Adrenal gland (tissue), 12 donors: ENCODE data around the gene COL23A1. TPM values are rescaled to one million over a fixed set of nuclear protein-coding genes. Genes with fewer than 3 reads are reported as not detected.

ENCODE experiments used
- DNase-seq, 7 donors: peaks; one replicate each; pipeline ENCODE4 v3.0.0-alpha.2; 2019 to 2020
- H3K27ac ChIP-seq, 5 donors: fragments of 200-600 bp; sonication (generic) in 4 of 5; 1 replicate in 3 of 5; 2 replicates in 2 of 5; pipeline versions ENCODE4 v1.5.1 to v1.8.0; 2016 to 2020; ENCODE audit warnings: mild to moderate bottlenecking in 1 of 5
- H3K27me3 ChIP-seq: fragments of 200-600 bp; 2 replicates; pipeline ENCODE4 v1.8.0; 2021
- H3K36me3 ChIP-seq, 2 donors: fragments of 200-600 bp; replicated peaks in 1 of 2; 1 replicate in 1 of 2; 2 replicates in 1 of 2; pipeline versions ENCODE4 v1.5.1 to v1.8.0; 2018 to 2022
- H3K4me1 ChIP-seq, 2 donors: fragments of 200-600 bp; replicated peaks in 1 of 2; 1 replicate in 1 of 2; 2 replicates in 1 of 2; pipeline versions ENCODE4 v1.5.1 to v1.8.0; 2018 to 2021
- H3K4me3 ChIP-seq, 4 donors: fragments of 200-600 bp; sonication (generic) in 3 of 4; one replicate each; pipeline ENCODE4 v1.5.1; 2016 to 2018
- H3K9me3 ChIP-seq, 3 donors: fragments of 200-600 bp; sonication (generic) in 1 of 3; replicated peaks in 1 of 3; 1 replicate in 2 of 3; 2 replicates in 1 of 3; pipeline versions ENCODE4 v1.5.1 to v1.8.0; 2016 to 2021
- CTCF ChIP-seq, 6 experiments: fragments of 450-650 bp in 4 of 6; fragments of 200-600 bp in 2 of 6; sonication (generic) in 1 of 6; IDR thresholded peaks; 1 replicate in 5 of 6; 2 replicates in 1 of 6; pipeline versions ENCODE4 v1.5.1 to v1.8.0; 2016 to 2021; ENCODE audit warnings: antibody characterized with exemption in 6 of 6, mild to moderate bottlenecking in 2 of 6, moderate library complexity in 1 of 6
- POLR2A ChIP-seq, 2 donors: fragments of 450-650 bp; IDR thresholded peaks; one replicate each; pipeline ENCODE4 v1.6.1; 2017; ENCODE audit warnings: antibody characterized with exemption in 2 of 2, mild to moderate bottlenecking in 2 of 2, moderate library complexity in 1 of 2
- WGBS, 4 donors: extraction: QIAGEN DNeasy Blood & Tissue Kit in 2 of 4; methylation state at CpG; one replicate each; pipeline versions ENCODE4 v1.1.5 to v1.1.7; 2013 to 2017; 5-methylcytosine and 5-hydroxymethylcytosine counted together
- intact Hi-C, 2 donors: fragments of 100-400 bp; cut with DNase I; formaldehyde crosslinking; loops; one replicate each; pipeline versions ENCODE4 v1.14.1 to v1.15.0; 2022 to 2023
- polyA plus RNA-seq, 3 donors: library from polyadenylated mRNA; stranded (reverse); fragments of 200-250 nt in 2 of 3; fragments of 350-450 nt in 1 of 3; fragmentation: Illumina TruSeq in 1 of 3; extraction: RNeasy Lipid Tissue Mini Kit (QIAGEN cat#74804) in 1 of 3; gene quantifications; one replicate each; pipeline ENCODE4 v1.2.3, GENCODE V29; 2013 to 2014
- total RNA-seq, 9 donors: library from RNA; depleted of rRNA in 4 of 9; stranded (reverse); fragments of >200 nt in 4 of 9; fragments of 120-200 nt in 1 of 9; fragmentation: NEBNext Ultra II Directional in 1 of 9; extraction: Animal tissue kit (Norgen Biotek cat#: 25700) in 1 of 9; gene quantifications; one replicate each; pipeline versions ENCODE4 v1.1.0 to v1.2.4, GENCODE V29; 2013 to 2023
- donor health status: healthy with polysubstance abuse.
- donor health status: Bipolar disorder and iron deficiency.
- donor health status: DM: yes; HTN: yes; CAD: no.
- donor health status: DM: no; HTN: no; CAD: no.
- donor health status: DM: no; HTN: no; CAD: no.
- donor health status: DM: yes; HTN: yes; CAD: no.

The COL23A1 gene
- total and polyA plus RNA-seq, 12 donors: 0.09 to 4.4 (median 0.88) TPM

GRCh38 chr5:178425621-178426068 is 164.5 kb downstream of the COL23A1 start:
- Histone ChIP-seq H3K4me3 (no peak overlapping the region), H3K27ac (no peak overlapping the region), H3K9me3 (no peaks in the 10 kb centered on the region), H3K4me1 (no peaks in the 10 kb centered on the region), H3K27me3 (no peaks in the 10 kb centered on the region), H3K36me3 (no peaks in the 10 kb centered on the region)
- WGBS, 4 donors: 88 to 94% (median 91%) methylated on average over 8 to 12 of the region's 12 CpGs
- no peak for TF ChIP-seq POLR2A (IDR thresholded peaks at IDR 0.05)
- no peak for TF ChIP-seq CTCF (IDR thresholded peaks at IDR 0.05)
- intact Hi-C loops: no loop called here
- DNase-seq: peak in 1 of 7 donors; percentile 18

GRCh38 chr5:178424810-178425177 is 165.4 kb downstream of the COL23A1 start:
- intact Hi-C loops: no loop called here
- no peaks in the 10 kb centered on the region for H3K9me3 ChIP-seq
- no peak overlapping the region for H3K27ac ChIP-seq
- no peaks in the 10 kb centered on the region for H3K36me3 ChIP-seq
- TF ChIP-seq CTCF (IDR thresholded peaks at IDR 0.05): no peak
- no peak for TF ChIP-seq POLR2A (IDR thresholded peaks at IDR 0.05)
- no peak overlapping the region for H3K4me3 ChIP-seq
- peak in 1 of 7 donors; percentile 27 for DNase-seq
- H3K27me3 ChIP-seq: no peaks in the 10 kb centered on the region
- no peaks in the 10 kb centered on the region for H3K4me1 ChIP-seq
- 86 to 94% (median 91%) methylated on average over 6 to 10 of the region's 10 CpGs for WGBS, 4 donors

- Histone ChIP-seq H3K27ac (no peak overlapping the region), H3K4me1 (no peaks in the 10 kb centered on the region), H3K4me3 (no peak overlapping the region), H3K27me3 (no peaks in the 10 kb centered on the region), H3K9me3 (no peaks in the 10 kb centered on the region), H3K36me3 (no peaks in the 10 kb centered on the region)
- intact Hi-C loops: no loop called here
- DNase-seq: peak in 1 of 7 donors; percentile 9
- 81 to 88% (median 85%) methylated on average over 10 to 17 of the region's 17 CpGs for WGBS, 4 donors
- no peak for TF ChIP-seq CTCF (IDR thresholded peaks at IDR 0.05)
- no peak for TF ChIP-seq POLR2A (IDR thresholded peaks at IDR 0.05)
Measured at GRCh38 chr5:178423901-178424809, 166.0 kb downstream of the COL23A1 start.

- H3K36me3 ChIP-seq: no peaks in the 10 kb centered on the region
- TF ChIP-seq CTCF (IDR thresholded peaks at IDR 0.05): no peak
- no peak for TF ChIP-seq POLR2A (IDR thresholded peaks at IDR 0.05)
- peak in 1 of 7 donors; percentile 28 for DNase-seq
- H3K4me3 ChIP-seq: no peak overlapping the region
- 89 to 92% (median 90%) methylated on average over 5 to 14 of the region's 14 CpGs for WGBS, 4 donors
- no peak overlapping the region for H3K27ac ChIP-seq
- no peaks in the 10 kb centered on the region for H3K27me3 ChIP-seq
- intact Hi-C loops: no loop called here
- no peaks in the 10 kb centered on the region for H3K9me3 ChIP-seq
- no peaks in the 10 kb centered on the region for H3K4me1 ChIP-seq
Measured at GRCh38 chr5:178423431-178423830, 166.8 kb downstream of the COL23A1 start.
